ENCODE data around the gene AP2A2.

The AP2A2 gene

GRCh38 chr11:912266-912665 is 13.4 kb upstream of the AP2A2 start:
- Histone ChIP-seq H3K4me3 (ENCODE audit: severe bottlenecking) (no peak overlapping the region), H3K36me3 (ENCODE audit: low read depth) (no peaks in the 10 kb centered on the region; the same call in 1 of the 2 replicates), H3K27me3 (ENCODE audit: insufficient read depth, poor library complexity, severe bottlenecking) (no peaks in the 10 kb centered on the region), H3K9me3 (ENCODE audit: severe bottlenecking) (no peaks in the 10 kb centered on the region), H3K27ac (ENCODE audit: poor library complexity, severe bottlenecking) (no peak overlapping the region), H3K4me1 (ENCODE audit: insufficient read depth, poor library complexity, severe bottlenecking) (peaks cover 8% of the 10 kb centered on the region)
- DNase-seq (ENCODE audit: low spot score) (no peak), ATAC-seq (ENCODE audit: low read depth) (no peak)
- TF ChIP-seq CTCF (IDR thresholded peaks at IDR 0.05; ENCODE audit: poor library complexity, severe bottlenecking) = no peak

DNA sequence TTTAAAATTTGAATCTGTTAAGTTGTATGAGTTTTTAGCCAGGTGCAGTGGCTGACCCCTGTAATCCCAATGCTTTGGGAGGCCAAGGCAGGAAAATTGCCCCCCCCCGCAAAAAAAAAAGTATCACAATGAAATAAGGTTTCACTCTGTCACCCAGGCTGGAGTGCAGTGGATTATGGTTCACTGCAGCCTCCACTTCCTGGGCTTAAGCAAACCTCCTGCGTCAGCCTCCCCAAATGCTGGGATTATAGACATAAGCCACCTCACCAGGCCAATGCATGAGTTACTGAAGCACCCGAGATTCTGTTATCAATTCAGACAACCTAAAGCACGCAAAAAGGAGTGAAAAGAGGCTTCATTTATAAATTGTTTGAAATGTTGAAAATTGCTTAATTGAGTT is 12.6 kb upstream of the AP2A2 start:
- Histone ChIP-seq H3K4me1 (ENCODE audit: insufficient read depth, poor library complexity, severe bottlenecking) (peaks cover 8% of the 10 kb centered on the region), H3K9me3 (ENCODE audit: severe bottlenecking) (no peaks in the 10 kb centered on the region), H3K4me3 (ENCODE audit: severe bottlenecking) (no peak overlapping the region), H3K27ac (ENCODE audit: poor library complexity, severe bottlenecking) (no peak overlapping the region), H3K36me3 (ENCODE audit: low read depth) (no peaks in the 10 kb centered on the region; the same call in 1 of the 2 replicates), H3K27me3 (ENCODE audit: insufficient read depth, poor library complexity, severe bottlenecking) (no peaks in the 10 kb centered on the region)
- no peak for ATAC-seq (ENCODE audit: low read depth)
- no peak for TF ChIP-seq CTCF (IDR thresholded peaks at IDR 0.05; ENCODE audit: poor library complexity, severe bottlenecking)
- DNase-seq (ENCODE audit: low spot score) = no peak

DNA sequence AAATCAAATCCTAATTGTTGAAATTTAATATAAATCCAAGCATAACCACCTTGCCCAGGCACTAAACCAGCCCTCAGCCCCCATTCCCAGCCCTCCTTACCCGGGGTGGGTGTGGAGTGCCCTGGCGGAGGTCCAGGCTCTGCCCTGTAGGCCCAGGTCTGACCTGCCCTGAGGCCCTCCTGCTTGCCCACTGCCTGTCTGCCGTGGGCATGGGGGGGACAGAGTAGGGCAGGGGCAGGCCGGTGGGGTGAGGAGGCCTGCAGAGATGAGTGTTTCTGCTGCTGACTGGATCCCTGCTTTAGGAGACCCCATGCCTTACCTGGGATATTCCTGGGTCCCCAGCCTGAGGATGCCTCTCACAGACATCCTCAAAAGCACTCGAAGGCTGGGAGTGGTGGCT is 11.5 kb upstream of the AP2A2 start:
- Histone ChIP-seq H3K36me3 (ENCODE audit: low read depth) (no peaks in the 10 kb centered on the region; the same call in 1 of the 2 replicates), H3K27ac (ENCODE audit: poor library complexity, severe bottlenecking) (no peak overlapping the region), H3K4me3 (ENCODE audit: severe bottlenecking) (no peak overlapping the region), H3K9me3 (ENCODE audit: severe bottlenecking) (no peaks in the 10 kb centered on the region), H3K4me1 (ENCODE audit: insufficient read depth, poor library complexity, severe bottlenecking) (peaks cover 8% of the 10 kb centered on the region), H3K27me3 (ENCODE audit: insufficient read depth, poor library complexity, severe bottlenecking) (no peaks in the 10 kb centered on the region)
- no peak for TF ChIP-seq CTCF (IDR thresholded peaks at IDR 0.05; ENCODE audit: poor library complexity, severe bottlenecking)
- DNase-seq (ENCODE audit: low spot score) (no peak), ATAC-seq (ENCODE audit: low read depth) (no peak)

GRCh38 chr11:914747-915501 is 10.7 kb upstream of the AP2A2 start:
- H3K36me3 ChIP-seq (ENCODE audit: low read depth) = no peaks in the 10 kb centered on the region
- no peak for TF ChIP-seq CTCF (IDR thresholded peaks at IDR 0.05; ENCODE audit: poor library complexity, severe bottlenecking)
- peak; percentile 58 for DNase-seq (ENCODE audit: low spot score)
- no peak overlapping the region for H3K27ac ChIP-seq (ENCODE audit: poor library complexity, severe bottlenecking)
- peaks cover 4% of the 10 kb centered on the region for H3K4me1 ChIP-seq (ENCODE audit: insufficient read depth, poor library complexity, severe bottlenecking)
- H3K27me3 ChIP-seq (ENCODE audit: insufficient read depth, poor library complexity, severe bottlenecking) = no peaks in the 10 kb centered on the region
- ATAC-seq (ENCODE audit: low read depth) = no peak
- H3K9me3 ChIP-seq (ENCODE audit: severe bottlenecking) = no peaks in the 10 kb centered on the region
- no peak overlapping the region for H3K4me3 ChIP-seq (ENCODE audit: severe bottlenecking)

DNA sequence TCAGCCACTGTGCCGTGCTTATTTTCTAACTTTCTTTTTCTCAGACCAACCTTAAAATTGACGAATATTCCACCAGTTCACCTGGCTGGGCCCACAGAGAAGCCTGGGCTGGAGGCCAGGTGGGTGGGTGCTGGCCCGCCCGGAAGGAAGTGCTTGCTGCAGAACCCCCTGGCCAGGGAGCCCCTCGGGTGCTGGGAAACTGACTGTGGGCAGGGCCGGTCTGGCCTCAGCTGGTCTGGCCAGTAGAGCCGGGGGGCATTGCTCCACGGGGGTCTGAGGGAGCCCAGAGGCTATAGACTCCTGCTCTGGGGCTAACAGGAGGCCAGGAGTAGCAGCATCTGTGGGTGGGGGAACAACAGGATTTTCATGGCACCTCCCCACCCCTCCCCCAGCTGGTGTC is 8.2 kb upstream of the AP2A2 start:
- Histone ChIP-seq H3K9me3 (ENCODE audit: severe bottlenecking) (no peaks in the 10 kb centered on the region), H3K4me1 (ENCODE audit: insufficient read depth, poor library complexity, severe bottlenecking) (no peaks in the 10 kb centered on the region), H3K27ac (ENCODE audit: poor library complexity, severe bottlenecking) (no peak overlapping the region), H3K36me3 (ENCODE audit: low read depth) (no peaks in the 10 kb centered on the region), H3K4me3 (ENCODE audit: severe bottlenecking) (no peak overlapping the region), H3K27me3 (ENCODE audit: insufficient read depth, poor library complexity, severe bottlenecking) (no peaks in the 10 kb centered on the region)
- DNase-seq (ENCODE audit: low spot score) (no peak), ATAC-seq (ENCODE audit: low read depth) (no peak)
- TF ChIP-seq CTCF (IDR thresholded peaks at IDR 0.05; ENCODE audit: poor library complexity, severe bottlenecking) = no peak
